Gastrocnemius medialis (tissue), 4 donors: Measurements from ENCODE around the gene NCEH1. TPM values are rescaled to one million over a fixed set of nuclear protein-coding genes. Genes with fewer than 3 reads are reported as not detected.
A peak's percentile ranks its signal among the peaks of the same experiment; 100 is the strongest.

Source experiments
- ATAC-seq, 2 donors: fragments of 150-250 bp; one replicate each; pipeline ENCODE4 v1.9.1; 2016
- DNase-seq, 2 donors: peaks; one replicate each; pipeline ENCODE4 v3.0.0-alpha.2; 2019
- H3K27ac ChIP-seq, 4 donors: fragments of 200-600 bp; sonication (generic); 1 replicate in 1 of 4; 2 replicates in 3 of 4; pipeline ENCODE4 v1.5.1; 2016 to 2018; ENCODE audit warnings: mild to moderate bottlenecking in 2 of 4, moderate library complexity in 1 of 4
- H3K27me3 ChIP-seq, 3 donors: fragments of 200-600 bp; sonication (generic) in 2 of 3; 1 replicate in 1 of 3; 2 replicates in 2 of 3; pipeline versions ENCODE4 v1.5.1 to v1.6.0; 2016 to 2019; ENCODE audit warnings: mild to moderate bottlenecking in 1 of 3, moderate library complexity in 1 of 3
- H3K36me3 ChIP-seq, 2 donors: fragments of 200-600 bp; sonication (generic) in 1 of 2; one replicate each; pipeline ENCODE4 v1.5.1; 2017 to 2018
- H3K4me1 ChIP-seq, 2 donors: fragments of 200-600 bp; sonication (generic) in 1 of 2; one replicate each; pipeline ENCODE4 v1.5.1; 2016 to 2017; ENCODE audit warnings: mild to moderate bottlenecking in 2 of 2
- H3K4me3 ChIP-seq, 4 donors: fragments of 200-600 bp; sonication (generic) in 3 of 4; 1 replicate in 1 of 4; 2 replicates in 3 of 4; pipeline ENCODE4 v1.5.1; 2016 to 2019; ENCODE audit warnings: mild to moderate bottlenecking in 2 of 4
- H3K9me3 ChIP-seq, 3 donors: fragments of 200-600 bp; sonication (generic) in 2 of 3; 1 replicate in 1 of 3; 2 replicates in 2 of 3; pipeline ENCODE4 v1.5.1; 2016 to 2019
- CTCF ChIP-seq, 5 experiments: fragments of 450-650 bp in 3 of 5; fragments of 200-600 bp in 2 of 5; sonication (generic) in 2 of 5; IDR thresholded peaks in 4 of 5; conservative IDR thresholded peaks in 1 of 5; 1 replicate in 4 of 5; 2 replicates in 1 of 5; pipeline ENCODE4 v1.5.1; 2016 to 2019; ENCODE audit warnings: antibody characterized with exemption in 5 of 5, mild to moderate bottlenecking in 3 of 5, moderate library complexity in 3 of 5
- POLR2A ChIP-seq, 2 donors: fragments of 450-650 bp; IDR thresholded peaks; one replicate each; pipeline ENCODE4 v1.6.1; 2017; ENCODE audit warnings: antibody characterized with exemption in 2 of 2, mild to moderate bottlenecking in 2 of 2, moderate library complexity in 2 of 2
- in situ Hi-C, 4 donors: fragments of 200-750 bp; cut with MboI; loops; one replicate each; pipeline versions ENCODE4 v1.15.0 to v1.8.0; 2017; ENCODE audit warnings: low sequenced_read_pairs in 4 of 4
- intact Hi-C: fragments of 100-400 bp; cut with DNase I; formaldehyde crosslinking; loops from one replicate; pipeline ENCODE4 v1.15.1; 2023; ENCODE audit warnings: low total_unique reads
- total RNA-seq, 4 donors: library from RNA; depleted of rRNA; stranded (reverse); fragments of >200 nt; gene quantifications; one replicate each; pipeline versions ENCODE4 v1.1.0 to v1.2.3, GENCODE V29; 2016

Gene NCEH1
- total RNA-seq, 4 donors from 2014 or later: 7.0 to 19.8 (median 8.2) TPM

GRCh38 chr3:172699031-172699430 lies 11.8 kb downstream of the NCEH1 start:
- no peak for ATAC-seq
- no peak for DNase-seq
- Histone ChIP-seq H3K36me3 (no peaks in the 10 kb centered on the region), H3K4me3 (no peak overlapping the region), H3K27me3 (no peaks in the 10 kb centered on the region), H3K4me1 (peaks cover 18 to 27% of the 10 kb centered on the region in 2 donors), H3K9me3 (no peaks in the 10 kb centered on the region), H3K27ac (peak overlapping the region in 1 of 4 donors; percentile 41)
- in situ Hi-C loops: no loop called here
- intact Hi-C loops: no loop called here
- TF ChIP-seq CTCF (IDR thresholded peaks at IDR 0.05 in 4 of 5, conservative IDR thresholded peaks at IDR 0.05 in 1 of 5) (no peak), POLR2A (IDR thresholded peaks at IDR 0.05) (no peak)

DNA sequence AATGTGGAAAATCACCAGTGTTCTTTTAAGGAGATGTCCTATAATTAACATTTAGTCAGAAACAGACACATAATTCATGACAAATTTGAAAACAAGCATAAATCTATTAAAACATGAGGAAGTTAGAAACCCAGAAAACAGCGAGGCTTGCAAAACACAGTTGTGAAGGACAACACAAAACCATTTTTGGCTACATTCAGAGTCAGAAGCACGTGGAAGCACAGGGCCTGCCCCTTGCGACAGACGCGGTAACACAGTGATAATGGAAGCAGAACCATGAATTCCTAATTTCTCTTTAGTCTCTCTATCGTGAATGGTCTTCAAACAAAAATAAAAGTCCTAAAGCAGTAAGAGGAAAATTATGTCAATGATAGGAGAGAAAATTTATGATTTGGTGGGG lies 12.2 kb downstream of the NCEH1 start:
- intact Hi-C loops (no loop called here), in situ Hi-C loops (no loop called here)
- DNase-seq: no peak
- TF ChIP-seq CTCF (IDR thresholded peaks at IDR 0.05 in 4 of 5, conservative IDR thresholded peaks at IDR 0.05 in 1 of 5) (no peak), POLR2A (IDR thresholded peaks at IDR 0.05) (no peak)
- no peak overlapping the region for H3K4me3 ChIP-seq
- no peaks in the 10 kb centered on the region for H3K9me3 ChIP-seq
- no peak for ATAC-seq
- H3K27ac ChIP-seq: peak overlapping the region in 1 of 4 donors; percentile 41
- H3K27me3 ChIP-seq: no peaks in the 10 kb centered on the region
- H3K4me1 ChIP-seq: peaks cover 18 to 27% of the 10 kb centered on the region in 2 donors
- H3K36me3 ChIP-seq: no peaks in the 10 kb centered on the region

GRCh38 chr3:172697558-172697957 lies 13.3 kb downstream of the NCEH1 start:
- Histone ChIP-seq H3K4me1 (peaks cover 20 to 35% of the 10 kb centered on the region in 2 donors), H3K27ac (no peak overlapping the region), H3K27me3 (no peaks in the 10 kb centered on the region), H3K4me3 (no peak overlapping the region), H3K36me3 (no peaks in the 10 kb centered on the region), H3K9me3 (no peaks in the 10 kb centered on the region)
- in situ Hi-C loops (no loop called here), intact Hi-C loops (no loop called here)
- no peak for ATAC-seq
- DNase-seq: no peak
- TF ChIP-seq POLR2A (IDR thresholded peaks at IDR 0.05) (no peak), CTCF (IDR thresholded peaks at IDR 0.05 in 4 of 5, conservative IDR thresholded peaks at IDR 0.05 in 1 of 5) (no peak)

DNA sequence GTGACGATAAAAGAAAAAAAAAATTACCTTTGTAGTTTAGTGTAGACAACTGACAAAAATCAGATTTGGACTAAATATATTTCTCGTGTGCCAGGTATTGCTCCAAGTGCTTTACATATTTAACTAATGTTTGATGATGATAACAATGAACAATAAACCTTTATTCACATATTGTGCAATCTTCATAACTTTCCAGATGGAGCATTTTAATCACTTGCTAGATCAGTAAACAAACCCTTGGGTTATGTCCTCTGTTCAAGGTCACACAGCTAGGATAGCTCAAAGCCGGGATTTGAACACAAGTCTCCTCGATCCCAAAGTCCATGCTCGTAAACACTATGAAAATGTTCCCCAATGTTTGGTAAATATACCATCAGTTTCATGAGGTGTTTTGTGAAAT lies 14.5 kb downstream of the NCEH1 start:
- H3K4me3 ChIP-seq: no peak overlapping the region
- no peak for DNase-seq
- TF ChIP-seq POLR2A (IDR thresholded peaks at IDR 0.05) (no peak), CTCF (IDR thresholded peaks at IDR 0.05 in 4 of 5, conservative IDR thresholded peaks at IDR 0.05 in 1 of 5) (no peak)
- no peak for ATAC-seq
- H3K4me1 ChIP-seq: peaks cover 21 to 42% of the 10 kb centered on the region in 2 donors
- H3K36me3 ChIP-seq: no peaks in the 10 kb centered on the region
- intact Hi-C loops: no loop called here
- H3K9me3 ChIP-seq: no peaks in the 10 kb centered on the region
- H3K27me3 ChIP-seq: no peaks in the 10 kb centered on the region
- H3K27ac ChIP-seq: no peak overlapping the region
- in situ Hi-C loops: no loop called here

DNA sequence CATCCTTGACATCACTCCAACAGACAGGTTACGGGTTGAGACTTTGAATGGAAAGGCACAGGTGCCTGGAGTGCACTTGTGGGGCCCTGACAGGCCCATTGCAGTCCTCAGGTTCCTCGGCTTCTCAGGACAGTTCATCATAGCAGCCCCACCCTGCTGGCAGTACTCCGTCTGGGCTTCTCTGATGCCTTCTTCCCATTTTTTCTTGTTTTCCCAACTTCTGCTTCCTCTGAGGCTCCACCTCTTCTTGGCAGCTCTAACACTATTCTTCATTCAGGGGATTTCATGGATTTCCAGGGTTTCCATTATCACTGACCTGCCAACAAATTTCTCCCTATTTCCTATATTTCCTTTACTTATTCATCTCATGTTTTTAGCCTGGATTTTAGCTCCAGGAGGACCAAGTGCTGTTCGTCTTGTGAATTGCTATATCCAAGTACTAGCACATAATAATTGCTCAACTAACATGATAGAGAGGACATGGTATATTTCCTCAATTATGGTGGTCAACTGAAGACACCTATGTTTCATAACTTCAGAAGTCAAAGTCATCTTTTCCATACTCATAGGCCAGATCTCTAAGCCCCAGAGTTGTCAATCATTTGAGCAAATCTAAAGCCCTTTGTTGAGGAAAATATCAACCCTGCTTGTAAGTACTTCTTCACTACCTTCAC lies 16.2 kb downstream of the NCEH1 start:
- intact Hi-C loops (no loop called here), in situ Hi-C loops (no loop called here)
- no peak overlapping the region for H3K27ac ChIP-seq
- ATAC-seq (no peak), DNase-seq (no peak)
- peaks cover 21 to 34% of the 10 kb centered on the region in 2 donors for H3K4me1 ChIP-seq
- no peaks in the 10 kb centered on the region for H3K36me3 ChIP-seq
- TF ChIP-seq POLR2A (IDR thresholded peaks at IDR 0.05) (no peak), CTCF (IDR thresholded peaks at IDR 0.05 in 4 of 5, conservative IDR thresholded peaks at IDR 0.05 in 1 of 5) (no peak)
- no peaks in the 10 kb centered on the region for H3K9me3 ChIP-seq
- H3K4me3 ChIP-seq: no peak overlapping the region
- H3K27me3 ChIP-seq: no peaks in the 10 kb centered on the region
